Measurements from ENCODE around the gene SBDS. TPM values are rescaled to one million over a fixed set of nuclear protein-coding genes. Genes with fewer than 3 reads are reported as not detected.
"Not testable (repeated sequence)": the region's sequence is repeated elsewhere in the genome, so short reads cannot be mapped to it uniquely, and the experiment has no call there.

The SBDS gene
- total RNA-seq, 1 donor = 78.9 TPM

- Histone ChIP-seq H3K9me3 (ENCODE audit: low read depth, low read length) (no peaks in the 10 kb centered on the region), H3K36me3 (ENCODE audit: insufficient read depth, low read length) (peaks cover 14% of the 10 kb centered on the region), H3K4me3 (ENCODE audit: insufficient read depth, low read length) (no peak overlapping the region), H2AFZ (ENCODE audit: low read length) (no peak overlapping the region), H3K4me2 (ENCODE audit: insufficient read depth, low read length) (no peak overlapping the region), H3K79me2 (ENCODE audit: insufficient read depth, low read length) (peaks cover 2% of the 10 kb centered on the region), H3K27me3 (ENCODE audit: insufficient read depth, low read length) (no peaks in the 10 kb centered on the region), H4K20me1 (ENCODE audit: insufficient read depth, low read length) (no peaks in the 10 kb centered on the region), H3K4me1 (ENCODE audit: insufficient read depth, low read length) (no peaks in the 10 kb centered on the region), H3K27ac (ENCODE audit: low read depth, low read length) (no peak overlapping the region)
- TF ChIP-seq, protein P1, sequence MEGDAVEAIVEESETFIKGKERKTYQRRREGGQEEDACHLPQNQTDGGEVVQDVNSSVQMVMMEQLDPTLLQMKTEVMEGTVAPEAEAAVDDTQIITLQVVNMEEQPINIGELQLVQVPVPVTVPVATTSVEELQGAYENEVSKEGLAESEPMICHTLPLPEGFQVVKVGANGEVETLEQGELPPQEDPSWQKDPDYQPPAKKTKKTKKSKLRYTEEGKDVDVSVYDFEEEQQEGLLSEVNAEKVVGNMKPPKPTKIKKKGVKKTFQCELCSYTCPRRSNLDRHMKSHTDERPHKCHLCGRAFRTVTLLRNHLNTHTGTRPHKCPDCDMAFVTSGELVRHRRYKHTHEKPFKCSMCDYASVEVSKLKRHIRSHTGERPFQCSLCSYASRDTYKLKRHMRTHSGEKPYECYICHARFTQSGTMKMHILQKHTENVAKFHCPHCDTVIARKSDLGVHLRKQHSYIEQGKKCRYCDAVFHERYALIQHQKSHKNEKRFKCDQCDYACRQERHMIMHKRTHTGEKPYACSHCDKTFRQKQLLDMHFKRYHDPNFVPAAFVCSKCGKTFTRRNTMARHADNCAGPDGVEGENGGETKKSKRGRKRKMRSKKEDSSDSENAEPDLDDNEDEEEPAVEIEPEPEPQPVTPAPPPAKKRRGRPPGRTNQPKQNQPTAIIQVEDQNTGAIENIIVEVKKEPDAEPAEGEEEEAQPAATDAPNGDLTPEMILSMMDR (IDR thresholded peaks at IDR 0.05; ENCODE audit: extremely low read depth, low read depth, low read length) = no peak
- no peak for DNase-seq (ENCODE audit: insufficient read length, low spot score, missing footprints)
Observed at GRCh38 chr7:67008260-67008659, 12.9 kb upstream of the SBDS start.

- Histone ChIP-seq H4K20me1 (ENCODE audit: insufficient read depth, low read length) (no peaks in the 10 kb centered on the region), H3K4me1 (ENCODE audit: insufficient read depth, low read length) (no peaks in the 10 kb centered on the region), H3K79me2 (ENCODE audit: insufficient read depth, low read length) (peaks cover 2% of the 10 kb centered on the region), H3K36me3 (ENCODE audit: insufficient read depth, low read length) (peaks cover 13% of the 10 kb centered on the region), H3K9me3 (ENCODE audit: low read depth, low read length) (no peaks in the 10 kb centered on the region), H3K27me3 (ENCODE audit: insufficient read depth, low read length) (no peaks in the 10 kb centered on the region), H2AFZ (ENCODE audit: low read length) (no peak overlapping the region), H3K27ac (ENCODE audit: low read depth, low read length) (no peak overlapping the region), H3K4me2 (ENCODE audit: insufficient read depth, low read length) (no peak overlapping the region), H3K4me3 (ENCODE audit: insufficient read depth, low read length) (no peak overlapping the region)
- TF ChIP-seq, protein P1 (IDR thresholded peaks at IDR 0.05; ENCODE audit: extremely low read depth, low read depth, low read length) = no peak
- no peak for DNase-seq (ENCODE audit: insufficient read length, low spot score, missing footprints)
Observed at GRCh38 chr7:67006965-67007364, 11.6 kb upstream of the SBDS start.

DNA sequence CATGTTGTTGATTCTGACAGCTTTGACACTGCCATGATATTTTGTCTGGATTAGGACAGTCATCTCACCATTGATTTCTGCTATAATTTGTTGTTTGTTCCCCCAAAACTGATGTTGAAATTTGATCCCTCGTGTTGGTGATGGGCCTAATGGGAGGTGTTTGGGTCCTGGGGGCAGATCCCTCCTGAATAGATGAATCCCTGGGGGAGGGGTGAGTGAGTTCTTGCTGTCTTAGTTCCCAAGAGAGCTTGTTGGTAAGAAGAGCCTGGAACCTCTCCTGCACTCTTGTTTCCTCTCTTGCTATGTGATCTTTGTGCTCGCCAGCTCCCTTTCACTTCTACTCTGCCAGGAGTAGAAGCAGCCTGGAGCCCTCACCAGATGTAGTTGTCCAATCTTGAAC, 8.8 kb upstream of the SBDS start:
- H2AFZ ChIP-seq (ENCODE audit: low read length); H3K79me2 ChIP-seq (ENCODE audit: insufficient read depth, low read length); H3K4me3 ChIP-seq (ENCODE audit: insufficient read depth, low read length); H4K20me1 ChIP-seq (ENCODE audit: insufficient read depth, low read length); H3K27ac ChIP-seq (ENCODE audit: low read depth, low read length); H3K4me1 ChIP-seq (ENCODE audit: insufficient read depth, low read length); H3K9me3 ChIP-seq (ENCODE audit: low read depth, low read length); H3K4me2 ChIP-seq (ENCODE audit: insufficient read depth, low read length); H3K27me3 ChIP-seq (ENCODE audit: insufficient read depth, low read length); DNase-seq (ENCODE audit: insufficient read length, low spot score, missing footprints); H3K36me3 ChIP-seq (ENCODE audit: insufficient read depth, low read length): not testable (repeated sequence)

- not testable (repeated sequence) for H3K9me3 ChIP-seq (ENCODE audit: low read depth, low read length); H3K4me1 ChIP-seq (ENCODE audit: insufficient read depth, low read length); H3K79me2 ChIP-seq (ENCODE audit: insufficient read depth, low read length); H3K27me3 ChIP-seq (ENCODE audit: insufficient read depth, low read length); H3K27ac ChIP-seq (ENCODE audit: low read depth, low read length); H4K20me1 ChIP-seq (ENCODE audit: insufficient read depth, low read length); DNase-seq (ENCODE audit: insufficient read length, low spot score, missing footprints); H3K4me2 ChIP-seq (ENCODE audit: insufficient read depth, low read length); H3K36me3 ChIP-seq (ENCODE audit: insufficient read depth, low read length); H3K4me3 ChIP-seq (ENCODE audit: insufficient read depth, low read length); H2AFZ ChIP-seq (ENCODE audit: low read length)
- TF ChIP-seq, protein P1 (IDR thresholded peaks at IDR 0.05; ENCODE audit: extremely low read depth, low read depth, low read length) = peak; percentile 31
Observed at GRCh38 chr7:67000601-67001258, 5.3 kb upstream of the SBDS start.

- H3K79me2 ChIP-seq (ENCODE audit: insufficient read depth, low read length) = peaks cover 31% of the 10 kb centered on the region
Observed at GRCh38 chr7:66996444-66997191, 1.2 kb upstream of the SBDS start, which contains the start of gene TYW1. Gene TYW1, plus strand, starts transcription at chr7:66996833. Its CDS starts 146 bp downstream, at chr7:66996979.

More at GRCh38 chr7:66996444-66997191, 1.2 kb upstream of the SBDS start, which contains the start of gene TYW1:
- H3K27ac ChIP-seq (ENCODE audit: low read depth, low read length) = peak within 1 kb of the TSS; percentile 73
- H3K36me3 ChIP-seq (ENCODE audit: insufficient read depth, low read length) = peaks cover 16% of the 10 kb centered on the region
- H3K27me3 ChIP-seq (ENCODE audit: insufficient read depth, low read length); H3K9me3 ChIP-seq (ENCODE audit: low read depth, low read length); H4K20me1 ChIP-seq (ENCODE audit: insufficient read depth, low read length); H3K4me1 ChIP-seq (ENCODE audit: insufficient read depth, low read length): not testable (repeated sequence)
- H3K4me3 ChIP-seq (ENCODE audit: insufficient read depth, low read length) = peak within 1 kb of the TSS; percentile 86
- DNase-seq (ENCODE audit: insufficient read length, low spot score, missing footprints) = peak; percentile 87
- H3K4me2 ChIP-seq (ENCODE audit: insufficient read depth, low read length) = peak within 1 kb of the TSS; percentile 83
- peak within 1 kb of the TSS; percentile 91 for H2AFZ ChIP-seq (ENCODE audit: low read length)

Data from osteoblast (primary cell).